Activated naive CD4-positive, alpha-beta T cell treated with anti-CD3 and anti-CD28 coated beads, Interleukin-2, amount 10 ng/mL, durations not matched to agents 7 days and 5 days (primary cell): ENCODE data around the gene GABRB1.
"Not testable (repeated sequence)": the region's sequence is repeated elsewhere in the genome, so short reads cannot be mapped to it uniquely, and the experiment has no call there.

Experiments
- CTCF ChIA-PET: fragments of 350-600 bp; sonication (Branson Sonifier 250); formaldehyde crosslinking; loops from one replicate; lab custom pipeline; 2021; ENCODE audit warnings: antibody characterized with exemption; lab: Charles Lee
- DNase-seq: peaks from one replicate; pipeline ENCODE4 v3.0.0-alpha.2; 2020
- H3K27ac Mint-ChIP-seq: one replicate; pipeline ENCODE4 v1.8.0; 2021; ENCODE audit warnings: mild to moderate bottlenecking, moderate library complexity, mixed read lengths
- H3K27me3 Mint-ChIP-seq: one replicate; pipeline ENCODE4 v1.8.0; 2021; ENCODE audit warnings: mild to moderate bottlenecking, mixed read lengths
- H3K36me3 Mint-ChIP-seq: one replicate; pipeline ENCODE4 v1.8.0; 2021; ENCODE audit warnings: mixed read lengths
- H3K4me1 Mint-ChIP-seq: one replicate; pipeline ENCODE4 v1.8.0; 2021; ENCODE audit warnings: mixed read lengths
- H3K4me3 Mint-ChIP-seq: one replicate; pipeline ENCODE4 v1.8.0; 2021; ENCODE audit warnings: mild to moderate bottlenecking, moderate library complexity, mixed read lengths
- H3K9me3 Mint-ChIP-seq: one replicate; pipeline ENCODE4 v1.8.0; 2021; ENCODE audit warnings: mixed read lengths

Gene GABRB1

GRCh38 chr4:47289805-47290204 is 258.4 kb downstream of the GABRB1 start:
- Mint-ChIP-seq H3K4me3 (no peak overlapping the region), H3K27me3 (no peaks in the 10 kb centered on the region), H3K27ac (no peak overlapping the region), H3K9me3 (no peaks in the 10 kb centered on the region), H3K4me1 (no peaks in the 10 kb centered on the region), H3K36me3 (no peaks in the 10 kb centered on the region)
- no peak for DNase-seq
- CTCF ChIA-PET = no interaction called here

DNA sequence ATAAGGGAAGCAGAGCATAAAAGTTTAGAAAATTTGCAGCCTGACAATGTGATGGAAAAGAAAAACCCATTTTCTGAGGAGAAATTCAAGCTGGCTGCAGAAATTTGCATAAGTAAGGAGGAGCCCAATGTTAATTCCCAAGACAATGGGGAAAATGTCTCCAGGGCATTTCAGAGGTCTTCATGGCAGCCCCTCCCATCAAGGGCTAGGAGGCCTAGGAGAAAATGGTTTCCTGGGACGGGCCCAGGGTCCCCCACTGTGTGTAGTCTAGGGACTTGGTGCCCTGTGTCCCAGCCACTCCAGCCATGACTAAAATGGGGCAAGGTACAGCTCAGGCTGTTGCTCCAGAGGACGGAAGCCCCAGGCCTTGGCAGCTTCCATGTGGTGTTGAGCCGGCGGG is 259.5 kb downstream of the GABRB1 start:
- H3K4me1 Mint-ChIP-seq, H3K9me3 Mint-ChIP-seq, H3K4me3 Mint-ChIP-seq, DNase-seq, H3K27me3 Mint-ChIP-seq, H3K36me3 Mint-ChIP-seq, CTCF ChIA-PET, H3K27ac Mint-ChIP-seq: not testable (repeated sequence)

DNA sequence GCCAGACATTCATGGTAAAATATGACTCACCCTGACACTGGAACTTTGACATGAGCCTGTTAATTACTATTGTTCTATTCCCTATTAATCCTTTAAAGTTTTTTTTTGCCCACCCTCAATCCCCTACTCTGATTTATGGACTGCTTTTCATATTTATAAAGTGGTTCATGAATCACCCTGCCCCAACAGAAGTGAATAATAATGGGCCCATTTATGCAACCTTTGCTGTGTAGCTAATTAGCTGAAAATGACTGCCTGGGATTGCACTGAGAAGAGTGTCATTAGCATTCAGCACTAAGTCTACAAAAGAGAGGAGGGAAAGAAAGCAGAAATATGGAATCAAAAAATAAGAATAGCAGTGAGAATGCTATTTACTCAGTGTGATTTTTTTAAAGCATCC is 277.8 kb downstream of the GABRB1 start:
- no peak overlapping the region for H3K27ac Mint-ChIP-seq
- no peaks in the 10 kb centered on the region for H3K27me3 Mint-ChIP-seq
- no peaks in the 10 kb centered on the region for H3K9me3 Mint-ChIP-seq
- CTCF ChIA-PET = no interaction called here
- no peaks in the 10 kb centered on the region for H3K4me1 Mint-ChIP-seq
- no peak for DNase-seq
- no peaks in the 10 kb centered on the region for H3K36me3 Mint-ChIP-seq
- H3K4me3 Mint-ChIP-seq = no peak overlapping the region

- DNase-seq = no peak
- Mint-ChIP-seq H3K4me3 (no peak overlapping the region), H3K27ac (no peak overlapping the region), H3K4me1 (no peaks in the 10 kb centered on the region), H3K36me3 (no peaks in the 10 kb centered on the region), H3K27me3 (no peaks in the 10 kb centered on the region), H3K9me3 (no peaks in the 10 kb centered on the region)
- CTCF ChIA-PET = no interaction called here
These were observed 280.8 kb downstream of the GABRB1 start for GRCh38 chr4:47312170-47312569.

DNA sequence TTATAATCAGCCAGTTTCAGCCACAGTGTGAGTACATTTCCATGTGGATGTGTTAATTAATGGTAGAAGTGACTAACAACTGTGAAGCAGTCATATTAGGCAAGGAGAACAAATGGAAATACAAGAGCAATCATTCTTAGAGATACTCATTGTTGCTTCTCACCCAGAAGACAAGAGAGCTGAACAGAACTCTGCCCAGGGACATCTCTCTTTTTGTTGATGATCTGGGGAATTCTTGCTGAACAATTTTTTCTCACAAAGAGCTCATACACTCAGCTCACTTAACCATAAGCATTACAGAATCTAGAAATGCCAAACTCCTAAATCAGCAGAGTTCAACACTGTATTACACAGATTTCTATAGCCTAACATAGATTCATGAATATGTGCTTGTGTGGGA is 282.0 kb downstream of the GABRB1 start:
- Mint-ChIP-seq H3K36me3 (no peaks in the 10 kb centered on the region), H3K4me1 (no peaks in the 10 kb centered on the region), H3K27ac (no peak overlapping the region), H3K4me3 (no peak overlapping the region), H3K9me3 (no peaks in the 10 kb centered on the region), H3K27me3 (no peaks in the 10 kb centered on the region)
- CTCF ChIA-PET = no interaction called here
- DNase-seq = no peak

- H3K36me3 Mint-ChIP-seq = no peaks in the 10 kb centered on the region
- H3K9me3 Mint-ChIP-seq = no peaks in the 10 kb centered on the region
- no peaks in the 10 kb centered on the region for H3K27me3 Mint-ChIP-seq
- CTCF ChIA-PET = no interaction called here
- H3K4me1 Mint-ChIP-seq = no peaks in the 10 kb centered on the region
- H3K27ac Mint-ChIP-seq = no peak overlapping the region
- H3K4me3 Mint-ChIP-seq = no peak overlapping the region
- no peak for DNase-seq
These were observed 284.0 kb downstream of the GABRB1 start for GRCh38 chr4:47315346-47315745.

- H3K4me3 Mint-ChIP-seq = no peak overlapping the region
- no peak overlapping the region for H3K27ac Mint-ChIP-seq
- no peak for DNase-seq
- no peaks in the 10 kb centered on the region for H3K9me3 Mint-ChIP-seq
- no peaks in the 10 kb centered on the region for H3K36me3 Mint-ChIP-seq
- no peaks in the 10 kb centered on the region for H3K27me3 Mint-ChIP-seq
- CTCF ChIA-PET = no interaction called here
- no peaks in the 10 kb centered on the region for H3K4me1 Mint-ChIP-seq
These were observed 294.7 kb downstream of the GABRB1 start for GRCh38 chr4:47326025-47326424.

- H3K9me3 Mint-ChIP-seq = no peaks in the 10 kb centered on the region
- no peaks in the 10 kb centered on the region for H3K4me1 Mint-ChIP-seq
- CTCF ChIA-PET = no interaction called here
- no peak for DNase-seq
- H3K27ac Mint-ChIP-seq = no peak overlapping the region
- no peak overlapping the region for H3K4me3 Mint-ChIP-seq
- no peaks in the 10 kb centered on the region for H3K27me3 Mint-ChIP-seq
- H3K36me3 Mint-ChIP-seq = no peaks in the 10 kb centered on the region
These were observed 299.5 kb downstream of the GABRB1 start for GRCh38 chr4:47330866-47331265.

DNA sequence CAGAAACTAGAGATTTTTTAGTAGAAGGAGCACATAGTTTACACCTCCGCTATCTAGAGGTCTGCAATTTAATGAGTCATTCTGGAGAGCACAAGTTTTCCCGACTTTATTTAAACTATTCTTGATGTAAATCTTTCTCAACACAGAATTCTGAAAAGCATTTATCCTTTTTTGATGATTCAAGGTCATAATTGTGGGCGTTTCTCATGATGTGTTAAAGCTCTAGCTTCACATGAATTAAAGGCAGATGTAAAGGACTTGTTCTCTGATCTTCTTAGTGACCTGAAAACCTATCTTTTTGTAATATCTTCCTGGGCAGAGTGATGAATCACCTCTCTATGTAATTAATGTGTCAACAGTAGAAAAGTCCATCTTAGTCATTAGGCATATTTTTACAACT is 303.3 kb downstream of the GABRB1 start:
- no peaks in the 10 kb centered on the region for H3K9me3 Mint-ChIP-seq
- no peak overlapping the region for H3K27ac Mint-ChIP-seq
- no peaks in the 10 kb centered on the region for H3K36me3 Mint-ChIP-seq
- no peak overlapping the region for H3K4me3 Mint-ChIP-seq
- CTCF ChIA-PET = no interaction called here
- H3K4me1 Mint-ChIP-seq = no peaks in the 10 kb centered on the region
- H3K27me3 Mint-ChIP-seq = no peaks in the 10 kb centered on the region
- no peak for DNase-seq

GRCh38 chr4:47337893-47338292 is 306.5 kb downstream of the GABRB1 start:
- CTCF ChIA-PET = no interaction called here
- DNase-seq = no peak
- Mint-ChIP-seq H3K36me3 (no peaks in the 10 kb centered on the region), H3K9me3 (no peaks in the 10 kb centered on the region), H3K4me3 (no peak overlapping the region), H3K27ac (no peak overlapping the region), H3K27me3 (no peaks in the 10 kb centered on the region), H3K4me1 (no peaks in the 10 kb centered on the region)

GRCh38 chr4:47340914-47341313 is 309.5 kb downstream of the GABRB1 start:
- H3K9me3 Mint-ChIP-seq = no peaks in the 10 kb centered on the region
- no peaks in the 10 kb centered on the region for H3K4me1 Mint-ChIP-seq
- no peak for DNase-seq
- CTCF ChIA-PET = no interaction called here
- H3K4me3 Mint-ChIP-seq = no peak overlapping the region
- H3K27ac Mint-ChIP-seq = no peak overlapping the region
- H3K36me3 Mint-ChIP-seq = no peaks in the 10 kb centered on the region
- no peaks in the 10 kb centered on the region for H3K27me3 Mint-ChIP-seq

GRCh38 chr4:47342796-47343195 is 311.4 kb downstream of the GABRB1 start:
- Mint-ChIP-seq H3K36me3 (no peaks in the 10 kb centered on the region), H3K27ac (no peak overlapping the region), H3K9me3 (no peaks in the 10 kb centered on the region), H3K4me1 (no peaks in the 10 kb centered on the region), H3K4me3 (no peak overlapping the region), H3K27me3 (no peaks in the 10 kb centered on the region)
- no peak for DNase-seq
- CTCF ChIA-PET = no interaction called here

DNA sequence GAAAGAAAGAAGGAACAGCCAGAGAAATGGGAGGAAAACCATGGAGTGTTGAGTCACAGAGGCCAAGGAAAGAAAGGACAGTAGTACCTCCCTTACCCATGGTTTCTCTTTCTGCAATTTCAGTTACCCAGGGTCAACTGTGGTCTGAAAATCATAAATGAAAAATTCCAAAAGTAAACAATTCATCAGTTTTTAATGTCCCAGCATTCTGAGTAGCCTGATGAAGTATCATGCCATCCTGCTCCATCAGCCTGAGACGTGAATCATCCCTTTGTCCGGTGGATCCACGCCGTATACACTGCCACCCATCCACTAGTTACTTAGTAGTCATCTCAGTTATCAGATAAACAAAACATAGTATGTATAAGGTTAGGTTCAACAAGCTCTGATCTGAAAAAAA is 318.0 kb downstream of the GABRB1 start:
- CTCF ChIA-PET = no interaction called here

GRCh38 chr4:47355568-47355967 is 324.2 kb downstream of the GABRB1 start:
- no peaks in the 10 kb centered on the region for H3K27me3 Mint-ChIP-seq
- no peaks in the 10 kb centered on the region for H3K9me3 Mint-ChIP-seq
- no peaks in the 10 kb centered on the region for H3K36me3 Mint-ChIP-seq
- no peak for DNase-seq
- no peak overlapping the region for H3K27ac Mint-ChIP-seq
- H3K4me1 Mint-ChIP-seq = no peaks in the 10 kb centered on the region
- H3K4me3 Mint-ChIP-seq = no peak overlapping the region
- CTCF ChIA-PET = no interaction called here

More for the DNA sequence above, 318.0 kb downstream of the GABRB1 start:
- Mint-ChIP-seq H3K27ac (no peak overlapping the region), H3K27me3 (no peaks in the 10 kb centered on the region), H3K4me1 (no peaks in the 10 kb centered on the region), H3K4me3 (no peak overlapping the region), H3K36me3 (no peaks in the 10 kb centered on the region), H3K9me3 (no peaks in the 10 kb centered on the region)
- DNase-seq = no peak

DNA sequence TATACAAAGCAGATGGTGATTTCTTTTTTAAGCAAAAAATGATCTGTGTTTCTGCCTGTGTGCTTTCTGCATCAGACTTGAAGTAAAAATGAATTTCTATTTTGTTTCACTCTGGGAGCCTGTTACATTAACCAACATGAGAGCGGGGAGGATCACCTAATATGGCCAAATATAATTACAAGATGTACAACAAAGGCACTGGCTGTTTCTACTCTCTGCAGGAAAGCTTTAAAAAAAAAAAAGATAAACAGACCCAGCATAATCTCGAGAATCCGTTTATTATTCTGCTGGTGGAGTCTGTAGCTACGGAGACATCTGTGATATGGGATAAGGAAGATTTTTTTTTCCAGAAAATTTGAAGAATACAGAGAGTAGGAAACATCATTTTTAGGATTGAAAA is 328.5 kb downstream of the GABRB1 start:
- H3K9me3 Mint-ChIP-seq = no peaks in the 10 kb centered on the region
- CTCF ChIA-PET = no interaction called here
- no peak overlapping the region for H3K27ac Mint-ChIP-seq
- H3K36me3 Mint-ChIP-seq = no peaks in the 10 kb centered on the region
- no peaks in the 10 kb centered on the region for H3K4me1 Mint-ChIP-seq
- no peaks in the 10 kb centered on the region for H3K27me3 Mint-ChIP-seq
- DNase-seq = no peak
- no peak overlapping the region for H3K4me3 Mint-ChIP-seq

- CTCF ChIA-PET = no interaction called here
- H3K4me3 Mint-ChIP-seq = no peak overlapping the region
- no peak overlapping the region for H3K27ac Mint-ChIP-seq
- H3K9me3 Mint-ChIP-seq = no peaks in the 10 kb centered on the region
- peaks cover 4% of the 10 kb centered on the region for H3K27me3 Mint-ChIP-seq
- H3K4me1 Mint-ChIP-seq = no peaks in the 10 kb centered on the region
- H3K36me3 Mint-ChIP-seq = no peaks in the 10 kb centered on the region
- no peak for DNase-seq
These were observed 336.4 kb downstream of the GABRB1 start for GRCh38 chr4:47367761-47368160.
